ENCODE measurements around the gene CDCP1. TPM values are rescaled to one million over a fixed set of nuclear protein-coding genes. Genes with fewer than 3 reads are reported as not detected.
A peak's percentile ranks its signal among the peaks of the same experiment; 100 is the strongest.

The CDCP1 gene, protein sequence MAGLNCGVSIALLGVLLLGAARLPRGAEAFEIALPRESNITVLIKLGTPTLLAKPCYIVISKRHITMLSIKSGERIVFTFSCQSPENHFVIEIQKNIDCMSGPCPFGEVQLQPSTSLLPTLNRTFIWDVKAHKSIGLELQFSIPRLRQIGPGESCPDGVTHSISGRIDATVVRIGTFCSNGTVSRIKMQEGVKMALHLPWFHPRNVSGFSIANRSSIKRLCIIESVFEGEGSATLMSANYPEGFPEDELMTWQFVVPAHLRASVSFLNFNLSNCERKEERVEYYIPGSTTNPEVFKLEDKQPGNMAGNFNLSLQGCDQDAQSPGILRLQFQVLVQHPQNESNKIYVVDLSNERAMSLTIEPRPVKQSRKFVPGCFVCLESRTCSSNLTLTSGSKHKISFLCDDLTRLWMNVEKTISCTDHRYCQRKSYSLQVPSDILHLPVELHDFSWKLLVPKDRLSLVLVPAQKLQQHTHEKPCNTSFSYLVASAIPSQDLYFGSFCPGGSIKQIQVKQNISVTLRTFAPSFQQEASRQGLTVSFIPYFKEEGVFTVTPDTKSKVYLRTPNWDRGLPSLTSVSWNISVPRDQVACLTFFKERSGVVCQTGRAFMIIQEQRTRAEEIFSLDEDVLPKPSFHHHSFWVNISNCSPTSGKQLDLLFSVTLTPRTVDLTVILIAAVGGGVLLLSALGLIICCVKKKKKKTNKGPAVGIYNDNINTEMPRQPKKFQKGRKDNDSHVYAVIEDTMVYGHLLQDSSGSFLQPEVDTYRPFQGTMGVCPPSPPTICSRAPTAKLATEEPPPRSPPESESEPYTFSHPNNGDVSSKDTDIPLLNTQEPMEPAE
- polyA plus RNA-seq (2012; ENCODE audit: missing spikeins) = 0.36 TPM

DNA sequence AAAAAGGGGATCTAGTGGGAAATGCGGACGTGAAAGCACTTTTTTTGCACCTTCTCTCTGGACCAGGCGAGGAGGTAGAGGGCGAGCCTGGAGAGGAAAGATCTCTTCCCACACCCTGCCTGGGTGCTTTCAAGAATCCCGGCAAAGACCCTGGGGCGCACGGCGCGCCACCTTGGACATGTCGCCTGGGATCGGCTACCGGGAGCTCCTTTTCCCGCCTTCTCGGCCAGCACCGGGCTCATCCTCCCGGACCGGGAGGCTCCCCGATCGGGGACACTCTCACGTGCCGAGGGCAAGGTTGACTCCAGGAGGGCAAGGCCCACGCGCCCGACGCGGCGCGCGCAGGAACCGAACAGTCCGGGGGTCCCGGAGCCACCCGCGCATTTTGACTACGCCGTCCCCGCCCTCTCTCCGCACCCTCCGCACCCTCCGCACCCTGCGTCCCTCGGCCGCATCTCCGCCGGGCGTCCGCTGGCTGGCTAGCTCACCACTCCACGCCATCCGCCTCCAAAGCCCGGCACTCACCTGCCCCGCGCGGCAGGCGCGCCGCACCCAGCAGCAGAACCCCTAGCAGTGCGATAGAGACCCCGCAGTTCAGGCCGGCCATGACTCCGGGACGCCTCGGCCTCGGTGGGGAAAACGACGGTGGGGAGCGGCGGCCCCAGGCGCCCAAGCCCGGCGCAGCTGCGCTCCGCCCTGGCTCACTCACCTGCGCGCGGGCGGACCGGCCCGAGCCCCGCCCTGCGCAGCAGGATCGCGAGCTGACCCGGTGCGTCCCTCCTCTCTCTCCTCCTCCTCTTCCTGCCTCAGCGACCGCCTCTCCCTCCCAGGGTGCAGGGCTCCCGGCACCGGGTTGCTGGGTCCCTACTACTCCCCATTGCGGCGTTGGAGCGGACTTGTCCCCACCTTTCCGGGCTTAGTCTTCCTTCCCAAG is at the start of gene CDCP1:
CDCP1 (minus strand) TSS at position 698 of the 934 bp plus-strand sequence; CDS start at position 607, 91 bp downstream.
- TF ChIP-seq POLR2A (IDR thresholded peaks at IDR 0.05; ENCODE audit: low read depth, low read length) = no peak
- TF ChIP-seq TAF1 (IDR thresholded peaks at IDR 0.05; ENCODE audit: borderline replicate concordance, low read depth, low read length) = no peak
- TF ChIP-seq POLR2AphosphoS5 (IDR thresholded peaks at IDR 0.05; ENCODE audit: low read depth, low read length) = no peak
- no peak for FAIRE-seq
- DNase-seq (ENCODE audit: insufficient read length) = peak; percentile 21

DNA sequence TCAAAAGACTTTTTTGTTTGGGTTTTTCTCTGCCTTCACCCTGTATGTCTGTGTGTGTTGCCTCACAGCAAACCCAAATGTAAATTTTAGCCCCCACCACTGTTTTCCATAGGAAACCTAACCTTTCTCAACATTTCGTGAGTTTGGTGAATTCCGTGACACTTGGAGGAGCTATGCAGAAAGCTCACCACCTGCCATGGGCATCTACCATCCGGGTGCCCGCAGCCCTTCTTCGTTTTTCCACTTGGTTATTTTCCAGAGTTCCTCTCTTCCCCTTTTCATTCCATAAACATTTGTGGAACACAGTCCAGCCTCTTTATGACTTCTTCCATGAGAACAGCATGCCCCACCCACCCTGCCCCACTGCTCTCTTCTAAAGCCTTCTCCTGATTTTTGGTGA is 48.6 kb upstream of the CDCP1 start:
- TF ChIP-seq TAF1 (IDR thresholded peaks at IDR 0.05; ENCODE audit: borderline replicate concordance, low read depth, low read length) = no peak
- no peak for TF ChIP-seq POLR2AphosphoS5 (IDR thresholded peaks at IDR 0.05; ENCODE audit: low read depth, low read length)
- TF ChIP-seq POLR2A (IDR thresholded peaks at IDR 0.05; ENCODE audit: low read depth, low read length) = no peak
- no peak for FAIRE-seq
- DNase-seq (ENCODE audit: insufficient read length) = no peak

DNA sequence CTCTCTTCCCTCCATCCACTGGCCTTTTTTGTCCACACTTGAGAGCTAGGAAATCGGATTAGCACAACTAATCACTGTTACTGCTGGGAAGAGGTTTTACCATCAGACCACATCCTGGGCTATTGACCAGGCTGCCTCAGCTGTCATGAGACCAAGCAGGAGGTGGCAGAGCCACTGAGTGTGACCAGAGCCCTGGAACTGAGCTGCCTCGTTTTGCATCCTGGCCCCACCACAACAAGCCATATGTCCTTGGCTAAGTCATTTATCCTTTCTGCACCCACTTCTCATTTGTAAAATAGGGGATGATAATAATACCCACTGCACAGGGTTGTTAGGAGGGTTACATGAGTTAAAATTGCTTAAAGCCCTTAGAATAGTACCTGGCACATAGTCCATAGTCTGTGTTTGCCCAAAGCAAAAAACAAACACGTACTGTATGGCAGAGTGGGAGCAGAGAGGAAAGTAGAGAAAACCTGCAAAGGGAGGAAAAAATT is 45.8 kb upstream of the CDCP1 start:
- TF ChIP-seq POLR2A (IDR thresholded peaks at IDR 0.05; ENCODE audit: low read depth, low read length) = no peak
- no peak for TF ChIP-seq TAF1 (IDR thresholded peaks at IDR 0.05; ENCODE audit: borderline replicate concordance, low read depth, low read length)
- no peak for TF ChIP-seq POLR2AphosphoS5 (IDR thresholded peaks at IDR 0.05; ENCODE audit: low read depth, low read length)
- no peak for FAIRE-seq
- DNase-seq (ENCODE audit: insufficient read length) = no peak

DNA sequence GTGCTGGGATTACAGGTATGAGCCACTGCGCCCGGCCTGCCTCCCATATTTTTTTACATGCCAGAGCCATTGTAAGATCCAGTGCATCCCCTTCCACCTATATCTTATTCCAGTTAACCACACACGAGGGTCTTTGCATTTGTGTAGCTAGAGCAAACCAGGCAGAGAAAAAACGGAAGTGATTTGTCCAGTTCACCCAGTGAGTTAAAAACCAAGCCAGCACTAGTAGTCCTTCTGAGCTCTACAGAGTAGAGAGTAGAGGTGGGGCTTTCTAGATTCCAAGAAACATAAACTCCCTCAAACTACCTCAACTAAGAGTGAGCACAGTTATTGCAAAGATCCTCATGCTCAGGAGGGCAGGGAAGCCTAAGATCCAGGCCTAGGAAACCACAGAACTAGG is 45.2 kb upstream of the CDCP1 start:
- no peak for DNase-seq (ENCODE audit: insufficient read length)
- FAIRE-seq = no peak
- TF ChIP-seq POLR2A (IDR thresholded peaks at IDR 0.05; ENCODE audit: low read depth, low read length) = no peak
- no peak for TF ChIP-seq TAF1 (IDR thresholded peaks at IDR 0.05; ENCODE audit: borderline replicate concordance, low read depth, low read length)
- TF ChIP-seq POLR2AphosphoS5 (IDR thresholded peaks at IDR 0.05; ENCODE audit: low read depth, low read length) = no peak

DNA sequence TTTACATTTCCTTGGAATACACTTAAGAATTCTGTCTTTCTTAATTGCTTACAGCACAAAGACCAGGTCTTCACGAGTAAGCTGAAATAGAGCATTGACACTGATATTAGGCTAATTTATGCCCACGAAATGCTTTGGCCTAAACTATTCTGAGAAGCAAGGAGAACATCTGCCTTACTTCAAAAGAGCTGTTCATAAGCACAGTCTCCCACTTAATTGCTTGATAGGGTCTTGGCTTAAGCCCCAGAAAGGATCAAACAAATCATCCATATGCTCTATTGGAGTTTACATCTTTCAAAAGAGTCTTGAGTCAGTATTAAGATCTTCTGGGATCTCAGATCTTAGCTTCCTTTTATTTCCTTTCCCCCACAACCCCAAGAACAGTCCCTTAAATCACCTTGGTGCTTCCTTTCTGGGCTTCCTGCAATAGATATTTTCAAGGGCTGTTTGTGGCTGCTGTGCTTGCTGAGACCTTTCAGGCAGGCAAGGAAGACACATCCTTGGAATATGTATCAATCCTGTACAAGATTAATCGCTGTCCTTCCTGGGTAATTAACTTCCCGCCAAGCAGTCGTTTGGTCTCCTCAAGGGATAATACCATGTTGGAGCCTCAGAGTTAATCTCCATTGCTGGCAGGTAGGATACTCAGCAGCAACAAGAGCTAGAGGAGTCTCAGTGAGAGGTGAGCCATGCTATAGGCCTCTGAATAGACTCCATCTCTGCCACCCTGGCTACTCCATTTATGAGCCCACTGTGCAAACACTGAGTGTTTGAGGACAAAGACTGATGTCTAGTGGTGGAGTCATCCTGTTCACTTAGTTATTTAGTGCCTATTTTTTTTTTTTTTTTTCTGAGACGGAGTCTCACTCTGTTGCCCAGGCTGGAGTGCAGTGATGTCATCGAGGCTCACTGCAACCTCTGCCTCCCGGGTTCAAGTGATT is 42.8 kb upstream of the CDCP1 start:
- TF ChIP-seq POLR2A (IDR thresholded peaks at IDR 0.05; ENCODE audit: low read depth, low read length) (no peak), POLR2AphosphoS5 (IDR thresholded peaks at IDR 0.05; ENCODE audit: low read depth, low read length) (no peak)
- DNase-seq (ENCODE audit: insufficient read length) (no peak), FAIRE-seq (no peak)

DNA sequence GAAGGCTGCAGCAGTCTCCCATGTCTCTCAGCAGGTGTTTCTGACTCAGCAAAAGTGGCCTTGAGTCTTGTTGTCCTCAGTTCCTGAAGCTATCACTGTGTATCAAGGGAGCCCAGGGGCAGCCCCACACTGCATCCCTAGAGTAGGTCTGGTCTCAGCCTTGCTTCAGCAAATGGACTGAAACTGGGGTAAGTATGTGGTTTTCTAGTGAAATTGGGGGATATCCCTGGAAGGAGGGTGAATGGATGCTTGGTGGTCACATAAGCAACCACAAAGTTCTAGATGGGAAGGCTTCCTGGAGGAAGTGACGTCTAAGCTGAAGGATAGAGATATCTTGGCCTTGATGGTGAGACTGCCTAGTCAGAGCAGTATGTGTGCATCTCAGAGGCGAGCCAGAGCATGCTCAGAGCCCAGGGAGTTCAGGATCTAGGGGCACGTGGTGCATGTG is 41.5 kb upstream of the CDCP1 start:
- TF ChIP-seq POLR2A (IDR thresholded peaks at IDR 0.05; ENCODE audit: low read depth, low read length) (no peak), POLR2AphosphoS5 (IDR thresholded peaks at IDR 0.05; ENCODE audit: low read depth, low read length) (no peak), TAF1 (IDR thresholded peaks at IDR 0.05; ENCODE audit: borderline replicate concordance, low read depth, low read length) (no peak)
- FAIRE-seq (no peak), DNase-seq (ENCODE audit: insufficient read length) (no peak)

DNA sequence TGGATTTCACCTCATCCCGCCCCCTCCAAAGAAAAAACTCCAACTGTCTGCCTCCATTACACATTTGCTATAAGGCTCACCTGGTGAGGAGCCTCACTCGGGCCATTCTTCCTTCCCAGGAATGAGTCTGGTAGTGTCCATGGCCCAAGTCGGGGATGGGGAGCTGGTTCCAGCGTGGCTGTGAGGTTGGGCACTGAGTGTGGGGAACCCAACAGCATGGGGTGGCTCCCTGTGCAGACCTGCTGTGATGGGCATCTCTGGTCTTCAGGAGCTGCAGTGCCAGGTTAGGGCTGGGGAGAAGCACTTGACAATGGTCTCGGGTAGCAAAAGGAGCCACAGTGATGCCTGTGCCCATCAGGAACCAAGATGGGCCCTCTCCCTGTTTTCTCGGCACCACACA is 40.7 kb upstream of the CDCP1 start:
- no peak for DNase-seq (ENCODE audit: insufficient read length)
- no peak for FAIRE-seq
- TF ChIP-seq POLR2AphosphoS5 (IDR thresholded peaks at IDR 0.05; ENCODE audit: low read depth, low read length) (no peak), TAF1 (IDR thresholded peaks at IDR 0.05; ENCODE audit: borderline replicate concordance, low read depth, low read length) (no peak), POLR2A (IDR thresholded peaks at IDR 0.05; ENCODE audit: low read depth, low read length) (no peak)

DNA sequence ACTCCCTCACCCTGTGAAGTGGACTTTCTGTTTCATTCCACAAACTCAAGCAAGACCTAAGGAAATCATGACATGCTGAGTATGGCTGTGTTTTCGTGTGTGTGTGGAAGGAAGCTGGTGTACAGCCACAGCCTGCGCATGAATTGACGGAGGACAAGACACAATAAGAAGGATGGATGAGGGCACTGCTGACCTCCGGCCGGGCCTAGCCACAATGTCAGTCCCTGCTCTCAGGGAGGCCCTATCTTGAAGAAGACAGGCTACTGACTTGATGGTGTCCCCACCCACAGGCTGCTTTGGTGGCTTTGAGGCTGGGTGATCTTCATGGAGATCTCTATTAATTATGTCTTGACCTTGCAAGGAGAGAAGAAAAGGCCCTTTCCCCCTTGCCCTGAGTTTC is 39.3 kb upstream of the CDCP1 start:
- TF ChIP-seq POLR2A (IDR thresholded peaks at IDR 0.05; ENCODE audit: low read depth, low read length) (no peak), TAF1 (IDR thresholded peaks at IDR 0.05; ENCODE audit: borderline replicate concordance, low read depth, low read length) (no peak), POLR2AphosphoS5 (IDR thresholded peaks at IDR 0.05; ENCODE audit: low read depth, low read length) (no peak)
- no peak for FAIRE-seq

DNA sequence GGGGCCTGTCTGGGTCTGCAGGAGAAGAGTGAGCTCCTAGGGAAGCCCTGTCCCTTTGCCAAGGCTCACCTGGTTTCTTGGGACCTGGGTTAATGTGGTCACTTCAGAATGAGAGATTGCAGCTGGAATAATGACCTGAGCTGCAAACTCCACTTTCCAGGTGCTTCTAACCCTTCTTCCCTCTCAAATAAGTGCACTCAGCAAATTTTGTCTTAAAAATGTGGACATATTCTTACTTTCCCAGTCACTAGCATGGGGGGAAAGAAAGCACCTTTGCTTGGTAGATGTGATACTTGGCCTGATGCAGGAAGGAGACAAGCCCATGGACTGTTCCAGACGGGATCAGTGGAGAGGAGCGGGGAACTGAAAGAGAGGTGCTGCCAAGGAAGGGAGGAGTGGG is 38.9 kb upstream of the CDCP1 start:
- FAIRE-seq (no peak), DNase-seq (ENCODE audit: insufficient read length) (no peak)
- TF ChIP-seq POLR2AphosphoS5 (IDR thresholded peaks at IDR 0.05; ENCODE audit: low read depth, low read length) (no peak), POLR2A (IDR thresholded peaks at IDR 0.05; ENCODE audit: low read depth, low read length) (no peak), TAF1 (IDR thresholded peaks at IDR 0.05; ENCODE audit: borderline replicate concordance, low read depth, low read length) (no peak)

More for the DNA sequence above, 39.3 kb upstream of the CDCP1 start:
- no peak for DNase-seq (ENCODE audit: insufficient read length)

DNA sequence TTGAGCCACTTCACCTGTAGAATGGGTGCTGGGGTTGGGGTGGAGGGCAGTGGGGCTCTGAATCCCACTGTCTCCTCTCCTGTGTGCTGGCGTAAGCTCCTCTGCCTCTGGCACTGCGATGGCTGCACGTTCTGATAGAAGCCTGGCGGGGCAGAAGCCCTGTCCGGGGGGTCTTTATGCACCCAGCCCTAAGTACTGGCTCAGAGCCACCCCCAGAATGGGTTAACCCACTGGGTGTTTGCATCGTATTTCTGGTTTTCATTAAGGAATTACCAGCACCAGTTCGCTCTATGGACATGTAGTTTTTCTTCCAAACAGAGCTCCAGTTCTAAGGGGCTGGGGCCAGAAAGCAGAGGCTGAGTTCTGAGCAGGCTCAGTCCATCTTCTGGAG is 37.7 kb upstream of the CDCP1 start:
- TF ChIP-seq TAF1 (IDR thresholded peaks at IDR 0.05; ENCODE audit: borderline replicate concordance, low read depth, low read length) (no peak), POLR2AphosphoS5 (IDR thresholded peaks at IDR 0.05; ENCODE audit: low read depth, low read length) (no peak), POLR2A (IDR thresholded peaks at IDR 0.05; ENCODE audit: low read depth, low read length) (no peak)
- DNase-seq (ENCODE audit: insufficient read length) (no peak), FAIRE-seq (no peak)
